GM19035 (cell line): ENCODE measurements around the gene MMP14.
"Not testable (repeated sequence)": the region's sequence is repeated elsewhere in the genome, so short reads cannot be mapped to it uniquely, and the experiment has no call there.

Source experiments
- ATAC-seq: cut with Tn5 transposase; IDR thresholded peaks from one replicate; pipeline ENCODE4 v1.9.1; 2021; ENCODE audit not compliant: unreplicated experiment

MMP14 gene

DNA sequence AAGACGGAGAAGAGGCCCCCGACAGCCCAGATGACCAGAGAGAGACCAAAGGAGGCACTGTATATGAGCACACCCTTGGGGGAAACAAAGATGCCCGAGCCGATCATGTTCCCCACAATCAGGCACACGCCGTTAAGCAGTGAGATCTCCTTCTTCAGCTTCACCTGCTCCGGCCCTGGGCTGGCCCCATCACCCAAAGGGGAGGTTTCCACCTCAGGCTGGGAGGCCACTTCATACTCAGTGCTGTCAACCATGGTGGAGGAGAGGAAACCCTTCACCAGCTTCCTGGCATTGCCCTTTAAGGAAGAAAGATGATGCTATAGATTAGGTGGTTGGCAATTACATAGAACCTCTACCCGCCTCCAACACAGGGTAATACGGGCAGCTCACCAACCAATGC lies 23.2 kb upstream of the MMP14 start:
- no peak for ATAC-seq

DNA sequence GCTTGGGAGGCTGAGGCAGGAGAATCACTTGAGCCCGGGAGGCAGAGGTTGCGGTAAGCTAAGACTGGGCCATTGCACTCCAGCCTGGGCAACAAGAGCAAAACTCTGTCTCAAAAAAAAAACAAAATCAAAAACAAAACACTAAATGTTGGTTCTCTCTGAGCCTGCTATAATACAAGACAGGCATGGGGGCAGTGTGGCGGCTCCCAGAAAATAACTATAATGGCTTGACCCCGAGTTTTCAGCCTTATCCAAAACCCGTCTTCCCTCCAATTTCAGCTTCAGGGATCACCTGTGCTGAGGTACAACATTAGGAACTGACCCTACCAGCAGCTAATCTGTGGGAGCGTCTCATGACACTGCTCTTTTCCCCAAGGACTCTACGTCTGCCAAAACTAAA lies 22.0 kb upstream of the MMP14 start:
- ATAC-seq = no peak

DNA sequence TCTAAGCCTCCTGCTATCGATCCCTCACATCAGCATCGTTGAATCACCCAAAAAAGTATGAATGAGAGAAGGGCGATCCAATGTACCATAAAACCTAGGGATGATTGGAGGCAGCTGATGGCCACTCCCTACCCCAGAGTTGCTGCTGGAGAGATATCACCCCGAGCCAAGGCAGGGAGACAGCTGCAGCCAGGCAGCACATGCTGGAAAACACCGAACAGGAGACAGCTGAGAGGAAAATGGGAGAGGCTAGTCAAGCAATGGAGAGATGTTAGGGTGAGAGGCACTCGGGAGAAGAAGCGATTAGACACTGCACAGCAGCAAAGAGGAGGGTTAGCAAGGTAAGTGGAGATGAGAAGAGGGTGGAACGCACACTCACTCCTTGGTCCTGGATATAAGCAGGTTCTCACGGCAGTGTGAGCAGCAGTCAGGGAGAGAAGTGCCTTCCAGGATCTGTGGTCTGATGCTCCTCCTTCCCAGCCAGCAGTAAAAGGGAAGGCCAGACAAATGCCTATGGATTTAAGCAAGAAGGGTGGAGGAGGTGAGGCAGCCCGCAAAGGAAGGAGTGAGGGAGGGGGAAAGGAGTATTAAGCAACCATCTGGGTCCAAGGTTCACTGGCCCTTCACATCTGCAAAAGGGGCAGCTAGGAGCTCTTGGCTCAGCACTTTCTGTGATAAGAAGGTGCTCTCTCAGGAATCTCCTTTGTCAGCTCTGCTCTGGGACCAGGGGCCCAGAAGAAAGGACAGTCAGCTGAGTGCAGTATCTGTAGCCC lies 21.3 kb upstream of the MMP14 start, which contains the start of gene SLC7A7:
SLC7A7 (minus strand) TSS at position 495 of the 773 bp plus-strand sequence. CDS start 2,037 bp downstream, outside the sequence.
- no peak for ATAC-seq

DNA sequence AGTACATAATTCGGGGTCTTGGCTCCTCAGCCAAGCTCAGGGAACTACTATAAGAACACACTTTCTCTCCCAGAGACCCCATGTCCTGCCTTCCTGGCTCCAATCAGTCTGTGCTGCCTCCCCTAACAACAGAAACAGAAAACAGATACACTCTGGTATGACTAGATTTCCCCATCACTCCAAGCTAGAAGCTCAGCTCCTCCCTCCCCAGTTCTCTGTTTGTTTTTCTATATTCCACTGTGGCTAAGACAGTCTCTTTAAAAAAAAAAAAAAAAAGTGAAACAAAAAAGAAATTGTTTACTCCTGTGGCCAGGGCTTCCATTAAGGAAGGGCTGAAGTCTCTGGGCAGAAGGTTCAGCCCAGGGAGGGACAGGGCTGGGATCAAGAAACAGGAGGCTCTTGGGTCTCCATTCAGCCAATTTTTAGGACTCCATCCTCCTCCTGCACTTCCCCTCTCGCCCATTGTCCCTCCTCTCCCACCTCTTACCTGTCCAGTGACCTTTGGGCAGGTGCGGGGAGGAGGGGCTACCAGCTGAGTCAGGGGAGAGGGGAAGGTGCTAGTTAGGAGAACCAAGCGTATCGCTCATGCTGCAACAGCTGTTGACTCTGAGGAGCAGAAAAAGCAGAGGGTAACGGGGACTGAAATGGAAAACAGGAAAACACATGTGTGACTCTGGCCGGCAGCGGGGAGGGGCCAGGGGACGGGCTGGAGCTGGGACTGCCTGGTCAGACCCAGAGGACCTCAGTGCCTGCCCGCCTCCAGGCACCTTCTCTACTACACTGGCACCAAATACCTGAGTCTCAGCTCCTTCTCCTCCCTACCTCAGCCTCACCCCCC lies 17.0 kb upstream of the MMP14 start:
- ATAC-seq = no peak

DNA sequence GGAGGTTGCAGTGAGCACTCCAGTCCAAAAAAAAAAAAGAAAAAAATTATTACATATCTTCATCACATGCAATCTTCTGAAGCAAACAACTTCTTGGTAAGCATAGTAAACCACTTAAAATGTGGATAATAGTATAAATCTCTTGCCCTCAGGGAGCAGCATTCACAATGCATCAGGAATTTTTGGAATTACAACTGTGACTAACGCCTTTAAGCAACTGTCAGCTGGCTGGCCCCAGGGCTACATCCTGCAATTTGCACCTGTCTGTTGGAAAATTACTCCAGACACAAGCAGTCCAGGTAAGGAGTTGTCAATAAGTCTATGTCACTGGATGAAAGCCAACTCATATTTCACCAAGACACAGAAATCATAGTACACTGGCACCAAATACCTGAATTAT lies 15.7 kb upstream of the MMP14 start:
- no peak for ATAC-seq

DNA sequence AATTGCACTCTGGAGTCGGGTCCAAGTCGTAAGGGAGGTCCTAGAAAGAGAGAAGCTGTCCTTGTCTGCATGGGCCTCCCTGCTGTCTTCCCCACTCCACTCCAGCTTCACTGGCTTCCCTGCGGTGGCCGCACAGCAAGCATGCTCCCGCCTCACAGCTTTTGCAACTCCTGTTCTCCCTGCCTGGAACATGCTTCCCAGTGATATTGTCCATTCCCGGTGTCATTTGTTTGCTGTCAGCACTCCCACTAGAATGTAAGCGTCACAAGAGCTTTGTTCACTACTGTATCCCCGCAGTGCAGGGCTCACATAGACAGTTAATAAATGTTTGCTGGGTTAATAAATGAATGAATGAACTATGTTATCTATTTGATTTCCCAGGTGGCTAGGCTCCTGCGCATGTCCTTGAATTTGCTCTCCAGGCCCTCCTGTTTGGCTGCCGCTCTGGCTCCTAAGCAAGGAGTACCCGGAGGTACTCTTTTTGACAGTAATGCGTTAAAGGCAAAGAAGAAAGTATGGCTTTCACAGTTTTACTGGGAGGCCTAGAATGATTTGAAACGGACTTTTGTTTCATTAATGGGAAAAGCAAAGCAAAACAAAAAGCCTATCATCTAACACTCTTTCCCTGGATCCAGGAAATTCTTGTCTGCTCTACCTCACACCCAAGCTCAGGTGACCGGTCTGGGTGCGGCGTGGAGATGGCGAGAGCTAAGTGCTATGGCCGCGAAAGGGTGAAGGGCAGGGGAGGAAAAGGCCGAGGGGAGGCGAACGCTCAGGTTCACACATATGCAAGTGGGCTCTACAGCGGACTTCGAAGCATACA lies 15.0 kb upstream of the MMP14 start:
- no peak for ATAC-seq

DNA sequence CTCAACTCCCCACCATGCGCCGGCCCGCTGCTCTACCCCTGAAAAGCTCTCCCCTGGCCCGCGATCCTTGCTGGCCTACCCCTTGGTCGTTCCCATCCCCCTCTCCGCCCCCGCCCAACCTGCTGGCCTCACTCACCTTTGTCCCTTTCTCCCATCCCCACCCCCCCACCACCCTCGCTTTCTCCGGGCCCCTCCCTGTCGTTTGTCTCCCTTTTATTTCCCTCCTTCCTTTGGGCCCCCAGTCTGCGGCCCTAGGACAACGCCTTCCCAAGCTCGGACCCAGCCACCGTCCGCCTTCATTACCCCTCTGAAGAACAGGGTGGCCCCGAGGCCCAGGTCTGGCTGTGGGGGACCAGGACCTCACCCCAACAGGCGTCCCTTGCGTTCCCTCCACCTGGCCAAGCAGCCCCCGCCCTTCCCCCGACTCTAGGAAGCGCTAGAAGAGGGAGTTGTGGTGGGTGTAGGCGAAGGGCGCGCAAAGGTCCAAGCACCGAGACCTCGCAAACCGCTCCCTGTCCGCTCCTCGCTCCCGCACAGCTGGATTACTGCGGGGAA lies 14.3 kb upstream of the MMP14 start:
- ATAC-seq = no peak

DNA sequence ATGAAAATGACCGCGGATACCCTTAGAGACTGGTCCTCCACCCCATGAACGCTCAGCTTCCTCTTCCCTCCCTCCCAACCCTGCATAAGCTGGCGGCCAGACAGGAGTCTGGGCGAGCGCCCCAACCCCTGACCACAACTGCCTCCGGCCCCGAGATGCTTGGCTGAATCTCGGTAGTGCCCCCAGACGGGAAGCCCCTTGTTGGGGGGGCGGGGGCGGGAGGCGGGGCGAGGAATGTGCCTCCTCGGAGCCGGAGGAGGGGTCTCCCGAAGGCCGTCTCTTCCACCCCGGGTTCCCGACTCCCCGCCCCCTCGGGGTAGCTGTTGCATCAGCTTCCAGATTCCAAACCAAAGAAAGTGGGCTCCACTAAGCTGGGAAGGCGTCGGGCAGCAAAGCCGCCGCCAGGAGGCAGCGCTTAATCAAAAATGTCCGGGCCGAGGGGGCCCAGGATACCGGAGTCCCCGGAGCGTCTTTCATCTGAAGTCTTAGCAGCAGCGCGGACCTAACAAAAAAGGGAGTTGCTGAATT lies 13.8 kb upstream of the MMP14 start:
- peak; percentile 59 for ATAC-seq

DNA sequence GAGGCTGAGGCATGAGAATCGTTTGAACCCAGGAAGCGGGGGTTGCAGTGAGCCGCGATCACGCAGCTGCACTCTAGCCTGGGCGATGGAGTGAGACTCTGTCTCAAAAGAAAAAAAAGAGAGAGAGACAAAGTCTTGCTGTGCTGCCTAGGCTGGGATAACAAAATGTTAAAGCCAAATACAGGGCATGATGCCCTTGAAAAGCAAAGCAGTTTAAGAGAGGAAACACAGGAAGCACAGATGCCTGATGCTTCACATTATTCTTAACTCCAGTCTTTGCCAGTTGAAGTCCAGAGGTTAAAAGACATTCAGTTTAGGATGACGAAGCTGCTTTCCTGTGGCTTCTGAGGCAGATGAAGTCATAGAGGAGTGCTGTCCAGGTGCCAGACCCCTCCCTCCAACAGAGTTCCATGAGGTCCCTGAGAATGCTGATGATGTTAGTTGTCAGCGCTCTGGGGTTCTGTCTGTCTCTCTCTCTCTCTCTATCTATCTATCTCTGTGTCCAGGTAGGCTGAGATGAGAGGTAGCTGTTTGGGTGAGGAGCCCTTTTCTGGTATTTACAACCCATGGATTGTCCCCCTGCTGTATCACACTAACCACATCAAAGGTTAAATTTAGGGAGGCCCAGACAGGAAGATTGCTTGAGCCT lies 11.6 kb upstream of the MMP14 start:
- no peak for ATAC-seq

DNA sequence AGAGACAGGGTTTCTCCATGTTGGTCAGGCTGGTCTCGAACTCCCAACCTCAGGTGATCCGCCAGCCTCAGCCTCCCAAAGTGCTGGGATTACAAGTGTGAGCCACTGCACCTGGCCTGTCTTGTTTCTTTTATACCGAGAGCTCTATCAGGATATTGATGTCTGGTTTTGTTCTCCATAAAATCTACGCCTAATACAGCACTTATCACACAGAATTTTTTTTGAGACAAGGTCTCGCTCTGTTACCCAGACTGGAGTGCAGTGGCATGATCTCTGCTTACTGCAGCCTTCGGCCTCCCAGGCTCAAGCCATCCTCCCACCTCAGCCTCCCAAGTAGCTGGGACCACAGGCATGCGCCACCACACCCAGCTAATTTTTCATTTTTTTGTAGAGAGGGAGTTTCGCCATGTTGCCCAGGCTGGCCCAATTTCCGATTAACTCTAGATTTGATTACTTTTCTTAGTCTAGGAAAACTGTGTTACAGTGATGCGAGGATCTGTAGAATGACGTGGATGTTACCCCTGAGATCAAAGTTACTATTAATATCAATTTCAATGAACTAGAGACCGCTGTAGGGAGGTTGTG lies 7.2 kb upstream of the MMP14 start:
- ATAC-seq = not testable (repeated sequence)

DNA sequence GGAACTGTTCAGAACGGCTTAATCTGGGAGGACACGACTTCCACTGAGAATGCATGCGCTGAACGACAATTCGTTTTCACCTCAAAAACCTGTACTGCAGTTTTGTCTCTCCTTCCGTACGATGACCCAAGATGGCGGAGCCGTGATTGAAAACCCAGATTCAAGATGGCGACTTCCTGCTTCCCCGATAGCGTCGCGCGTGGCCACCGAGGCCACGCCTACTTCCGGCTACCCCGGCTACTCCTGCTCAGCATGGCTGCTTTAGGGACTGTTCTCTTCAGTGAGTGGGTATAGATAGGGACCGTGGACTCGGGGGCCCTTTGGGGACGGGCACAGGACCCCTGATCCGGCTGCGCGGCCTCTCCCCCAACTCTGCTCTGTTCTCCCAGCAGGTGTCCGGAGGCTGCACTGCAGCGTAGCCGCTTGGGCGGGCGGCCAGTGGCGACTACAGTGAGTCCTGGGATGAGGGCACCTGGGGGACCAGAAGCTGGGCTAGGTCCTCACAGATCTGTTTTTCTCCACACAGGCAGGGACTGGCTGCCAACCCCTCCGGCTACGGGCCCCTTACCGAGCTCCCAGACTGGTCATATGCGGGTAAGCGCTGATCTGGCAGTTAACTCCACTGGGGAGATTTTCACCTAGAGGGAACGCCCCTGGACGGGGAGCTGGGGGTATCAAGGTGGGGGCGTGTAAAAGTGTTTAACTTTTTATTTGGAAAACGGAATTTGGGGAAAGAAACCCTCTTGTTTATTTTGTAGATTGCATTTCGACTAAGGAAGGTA lies 6.5 kb upstream of the MMP14 start, which contains the start of gene MRPL52:
MRPL52 (plus strand) TSS at position 227 of the 782 bp plus-strand sequence; CDS start at position 253, 26 bp downstream.
- ATAC-seq = peak; percentile 90

DNA sequence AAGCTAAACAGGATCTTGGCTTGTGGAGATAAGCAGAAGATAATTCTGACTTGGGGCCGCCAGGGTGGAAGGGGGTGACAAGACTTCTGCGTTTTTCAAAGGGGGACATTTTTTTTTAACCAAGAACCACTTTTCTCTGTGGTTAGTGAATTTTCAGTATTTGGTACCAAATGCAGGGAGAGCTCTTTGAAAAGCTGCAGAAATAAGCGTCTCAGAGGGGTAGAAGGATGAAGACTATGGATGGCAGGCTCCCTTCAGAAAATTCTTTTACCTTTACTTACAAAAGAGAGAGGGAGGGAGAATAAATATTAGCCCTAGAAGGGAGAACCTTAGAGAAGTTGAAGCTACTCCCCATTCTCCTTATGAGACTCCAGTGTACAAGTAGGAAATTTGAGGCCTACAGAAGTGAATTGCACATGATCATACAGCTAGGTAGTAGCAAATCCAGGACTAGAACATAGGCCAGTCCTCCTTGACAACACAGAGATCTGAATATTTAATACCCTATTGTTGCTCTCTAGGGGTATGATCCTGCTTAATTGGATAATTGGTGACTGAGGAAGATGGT lies 5.9 kb upstream of the MMP14 start:
- no peak for ATAC-seq

DNA sequence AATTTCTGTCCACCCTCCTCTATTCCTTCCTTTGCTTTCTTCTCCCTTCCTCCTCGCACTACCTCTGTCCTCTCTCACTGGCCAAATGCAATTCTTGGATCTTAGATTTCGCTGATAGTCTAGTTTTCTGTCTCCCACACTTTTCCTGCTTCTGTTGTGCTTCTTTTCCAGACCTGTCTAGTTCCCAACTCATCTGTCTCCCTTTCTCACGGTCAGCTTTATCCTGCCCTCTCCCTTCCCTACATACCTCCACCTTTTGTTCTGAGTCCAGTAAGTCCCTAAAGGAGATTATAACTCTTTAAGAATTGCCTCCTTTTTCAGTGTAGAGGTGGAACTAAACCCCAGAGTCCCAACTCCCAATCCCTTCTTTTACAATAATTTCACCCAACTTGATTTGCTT lies 880 bp upstream of the MMP14 start:
- no peak for ATAC-seq

DNA sequence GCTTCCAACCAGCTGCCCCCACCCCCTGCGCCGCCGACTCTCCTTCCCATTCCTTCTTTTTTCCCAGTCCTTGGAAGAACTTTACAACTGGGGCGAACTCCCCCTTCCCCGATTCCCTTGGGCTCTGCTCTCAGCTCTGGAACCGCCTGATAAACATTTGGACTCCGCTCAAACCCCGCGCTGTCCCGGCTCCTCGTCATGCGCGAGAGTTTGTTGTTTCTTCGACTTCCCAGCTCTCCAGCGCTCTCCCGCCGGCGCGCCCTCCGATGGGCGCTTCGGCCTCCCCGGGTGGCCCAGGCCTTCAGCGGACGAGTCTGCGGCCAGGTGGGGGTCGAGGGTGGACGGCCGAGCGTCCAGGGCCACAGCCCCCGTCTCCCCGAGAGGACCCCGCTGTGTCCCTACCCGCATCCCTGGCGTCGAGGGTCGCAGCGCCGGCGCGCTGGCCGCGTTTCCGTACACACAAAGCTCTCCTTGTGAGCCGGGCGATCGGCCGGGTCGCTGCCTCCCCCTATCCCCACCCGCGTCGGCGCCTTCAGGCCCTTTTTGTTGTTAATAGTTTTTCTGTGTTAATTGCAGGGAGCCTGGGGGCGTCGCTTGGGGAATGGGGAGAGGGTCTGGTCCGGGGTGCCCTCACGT lies 847 bp downstream of the MMP14 start:
- no peak for ATAC-seq

DNA sequence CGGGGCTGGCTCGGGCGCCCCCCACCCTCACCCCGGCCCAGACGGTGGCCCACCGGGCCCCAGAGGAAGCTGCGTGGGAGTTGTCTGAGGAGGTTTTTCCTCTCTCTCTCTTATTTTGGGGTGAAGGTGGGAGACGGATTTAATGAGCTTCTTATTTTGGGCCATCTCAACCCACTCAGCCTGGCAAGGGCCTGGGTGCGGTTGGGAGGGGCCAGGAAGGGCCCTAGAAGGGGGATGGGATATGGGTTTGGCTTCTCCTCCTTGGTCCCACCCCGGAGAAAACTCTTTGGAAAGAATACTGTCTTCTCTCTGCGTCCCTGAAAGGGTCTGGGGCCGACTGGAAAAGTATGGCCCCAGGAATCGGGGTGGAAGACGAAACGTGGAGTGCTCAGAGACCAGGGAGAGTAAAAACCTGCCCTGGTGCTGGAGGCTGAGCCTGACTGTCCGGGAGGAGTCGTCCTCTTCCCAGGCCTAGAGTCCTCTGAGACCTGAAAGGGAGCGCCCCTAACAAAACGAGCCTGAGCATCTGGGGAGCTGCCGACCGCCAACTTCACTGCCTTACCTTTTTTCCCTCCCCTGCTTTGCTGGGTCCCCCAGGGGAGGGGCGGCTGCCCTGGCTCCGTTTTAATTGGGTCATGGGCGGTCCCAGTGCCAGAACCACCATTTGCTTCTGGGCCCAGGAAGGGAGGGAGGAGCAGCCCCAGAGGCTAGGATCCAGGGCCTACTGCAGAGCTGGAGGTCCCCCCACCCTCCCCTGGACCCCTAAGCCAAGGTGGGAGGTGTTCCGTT lies 1.6 kb downstream of the MMP14 start:
- ATAC-seq = no peak

DNA sequence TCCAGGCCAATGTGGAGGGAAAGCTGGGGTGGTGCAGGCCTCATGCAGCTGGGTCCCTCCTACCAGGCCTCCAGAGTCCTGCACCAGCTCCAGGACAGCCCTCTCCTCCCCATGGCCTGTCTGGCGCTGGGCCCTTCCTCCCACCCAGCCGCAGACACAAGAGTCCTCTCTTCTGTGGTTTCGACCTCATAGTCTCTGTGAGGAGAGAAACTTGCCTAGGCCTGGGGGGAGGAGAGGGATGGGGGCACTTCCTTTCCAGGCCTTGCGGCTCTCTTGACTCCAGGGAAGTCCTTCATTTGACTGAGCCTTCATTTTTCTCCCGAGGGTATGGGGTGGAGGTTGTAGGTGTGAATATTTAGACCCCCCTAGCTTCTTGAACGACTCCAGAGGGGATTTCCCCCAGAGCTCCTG lies 2.3 kb downstream of the MMP14 start:
- ATAC-seq = no peak

DNA sequence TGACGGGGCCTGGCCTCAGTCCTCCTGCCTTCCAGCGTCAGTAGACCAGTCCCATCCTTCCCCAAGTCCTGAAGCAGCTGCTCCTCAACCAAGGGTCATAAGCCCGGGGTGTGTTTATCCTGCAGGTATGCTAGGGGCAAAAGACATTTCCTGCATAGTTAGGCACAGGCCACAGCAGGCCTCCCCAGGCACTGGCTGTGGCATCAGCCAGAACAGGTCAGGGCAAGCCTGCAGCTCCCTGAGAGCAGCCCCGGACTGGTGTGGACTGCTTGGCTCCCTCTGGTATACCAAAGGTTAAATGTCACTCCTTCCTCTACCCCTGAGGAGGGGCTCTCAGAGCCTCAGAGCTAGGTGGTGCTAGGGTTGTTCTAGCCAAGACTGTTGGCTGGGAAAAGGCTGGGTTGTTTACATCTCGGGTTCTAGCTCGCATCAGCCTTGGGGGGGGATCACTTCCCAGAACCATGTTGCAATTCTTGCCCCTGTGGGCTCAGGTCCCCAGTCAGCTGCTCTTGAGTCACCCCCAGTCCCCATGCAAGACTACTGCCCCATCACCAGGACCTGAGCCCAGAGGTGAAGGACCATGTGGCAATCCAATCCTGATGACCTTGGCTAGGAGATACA lies 2.9 kb downstream of the MMP14 start:
- ATAC-seq = no peak
